Bronchial epithelial cell (primary cell): Measurements from ENCODE around the gene SETBP1. TPM values are rescaled to one million over a fixed set of nuclear protein-coding genes. Genes with fewer than 3 reads are reported as not detected.

Experiments
- DNase-seq: peaks from one replicate; pipeline ENCODE4 v3.0.0-alpha.2; 2010; ENCODE audit warnings: low read depth
- FAIRE-seq: peaks from 2 replicates; lab custom pipeline; 2011; peaks lifted over from hg19 to GRCh38; lab: Jason Lieb, UNC
- H3K27me3 ChIP-seq: 2 replicates; pipeline ENCODE4 v1.5.1; 2011; ENCODE audit warnings: low read length; ENCODE audit not compliant: control insufficient read depth, insufficient read depth
- H3K36me3 ChIP-seq: 2 replicates; pipeline ENCODE4 v1.5.1; 2011; ENCODE audit warnings: low read length; ENCODE audit not compliant: control insufficient read depth, insufficient read depth
- H3K4me3 ChIP-seq: 2 replicates; pipeline ENCODE4 v1.5.1; 2011; ENCODE audit warnings: mild to moderate bottlenecking, low read depth, low read length, control low read depth
- total RNA-seq: library from RNA; depleted of rRNA; stranded (reverse); fragments of >200 nt; gene quantifications from 2 replicates; pipeline ENCODE4 v1.2.1, GENCODE V29; 2014
- TF ChIP-seq, protein P1 (sequence below): IDR thresholded peaks from 2 replicates; pipeline ENCODE4 v1.5.1; 2011; ENCODE audit warnings: mild to moderate bottlenecking, moderate library complexity, low read length, control low read depth, inconsistent platforms; ENCODE audit not compliant: insufficient read depth, severe bottlenecking

The SETBP1 gene
- total RNA-seq, 1 donor from 2014 or later, result 1.8 TPM

- TF ChIP-seq, protein P1, sequence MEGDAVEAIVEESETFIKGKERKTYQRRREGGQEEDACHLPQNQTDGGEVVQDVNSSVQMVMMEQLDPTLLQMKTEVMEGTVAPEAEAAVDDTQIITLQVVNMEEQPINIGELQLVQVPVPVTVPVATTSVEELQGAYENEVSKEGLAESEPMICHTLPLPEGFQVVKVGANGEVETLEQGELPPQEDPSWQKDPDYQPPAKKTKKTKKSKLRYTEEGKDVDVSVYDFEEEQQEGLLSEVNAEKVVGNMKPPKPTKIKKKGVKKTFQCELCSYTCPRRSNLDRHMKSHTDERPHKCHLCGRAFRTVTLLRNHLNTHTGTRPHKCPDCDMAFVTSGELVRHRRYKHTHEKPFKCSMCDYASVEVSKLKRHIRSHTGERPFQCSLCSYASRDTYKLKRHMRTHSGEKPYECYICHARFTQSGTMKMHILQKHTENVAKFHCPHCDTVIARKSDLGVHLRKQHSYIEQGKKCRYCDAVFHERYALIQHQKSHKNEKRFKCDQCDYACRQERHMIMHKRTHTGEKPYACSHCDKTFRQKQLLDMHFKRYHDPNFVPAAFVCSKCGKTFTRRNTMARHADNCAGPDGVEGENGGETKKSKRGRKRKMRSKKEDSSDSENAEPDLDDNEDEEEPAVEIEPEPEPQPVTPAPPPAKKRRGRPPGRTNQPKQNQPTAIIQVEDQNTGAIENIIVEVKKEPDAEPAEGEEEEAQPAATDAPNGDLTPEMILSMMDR, result no peak
- no peak for DNase-seq
- FAIRE-seq, result no peak
These were observed 53.2 kb downstream of the SETBP1 start for GRCh38 chr18:44733754-44734465.

GRCh38 chr18:44735096-44735495 is 54.4 kb downstream of the SETBP1 start:
- Histone ChIP-seq H3K4me3 (no peak overlapping the region), H3K36me3 (no peaks in the 10 kb centered on the region), H3K27me3 (no peaks in the 10 kb centered on the region)
- TF ChIP-seq, protein P1, result no peak
- DNase-seq (no peak), FAIRE-seq (no peak)

More at GRCh38 chr18:44733754-44734465, 53.2 kb downstream of the SETBP1 start:
- Histone ChIP-seq H3K4me3 (no peak overlapping the region), H3K27me3 (no peaks in the 10 kb centered on the region), H3K36me3 (no peaks in the 10 kb centered on the region)

GRCh38 chr18:44736664-44737380 is 56.1 kb downstream of the SETBP1 start:
- no peaks in the 10 kb centered on the region for H3K27me3 ChIP-seq
- no peaks in the 10 kb centered on the region for H3K36me3 ChIP-seq
- FAIRE-seq (no peak), DNase-seq (peak; percentile 75)
- TF ChIP-seq, protein P1, result no peak
- H3K4me3 ChIP-seq, result no peak overlapping the region

DNA sequence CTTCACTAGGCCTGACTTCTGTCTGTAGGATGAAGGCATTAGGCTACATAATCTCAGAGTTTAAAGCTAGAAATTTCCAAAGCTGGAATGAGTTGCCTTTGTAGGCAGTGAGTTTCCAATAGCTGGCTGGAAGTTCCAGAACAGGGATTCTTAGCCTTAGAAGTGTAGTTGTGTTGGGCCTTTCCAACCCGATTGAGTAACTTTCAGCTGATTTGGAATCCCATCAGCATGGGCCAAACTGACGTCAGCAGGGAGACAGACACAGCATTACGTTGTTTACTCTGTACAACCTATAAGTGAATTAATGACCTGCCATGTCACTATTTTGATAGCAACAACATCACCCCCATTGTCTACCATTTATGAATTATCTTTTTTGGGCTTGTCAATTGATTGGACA is 56.9 kb downstream of the SETBP1 start:
- FAIRE-seq, result no peak
- Histone ChIP-seq H3K36me3 (no peaks in the 10 kb centered on the region), H3K4me3 (no peak overlapping the region), H3K27me3 (no peaks in the 10 kb centered on the region)
- no peak for DNase-seq
- TF ChIP-seq, protein P1, result no peak

DNA sequence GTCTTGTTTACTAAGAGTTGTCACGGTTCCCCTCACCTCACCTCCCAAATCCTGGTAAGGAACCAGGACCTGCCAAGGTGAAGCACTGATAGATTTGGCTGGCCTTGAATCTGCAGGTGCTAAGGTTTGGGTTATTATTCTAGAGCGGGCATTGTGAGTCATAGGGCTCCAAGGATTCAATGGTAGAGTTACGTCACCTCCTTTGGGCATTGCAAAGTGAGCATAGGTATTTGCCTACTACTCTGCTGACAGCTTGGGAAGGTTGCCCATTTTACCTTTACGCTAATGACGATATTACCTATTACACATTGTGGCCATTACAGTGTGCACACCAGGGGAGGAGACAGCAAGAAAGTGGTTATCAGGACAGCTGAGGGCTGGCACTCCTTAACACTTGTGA is 59.3 kb downstream of the SETBP1 start:
- TF ChIP-seq, protein P1, result no peak
- DNase-seq, result peak; percentile 97
- FAIRE-seq, result peak; percentile 94
- Histone ChIP-seq H3K27me3 (no peaks in the 10 kb centered on the region), H3K36me3 (no peaks in the 10 kb centered on the region), H3K4me3 (no peak overlapping the region)
